Neural progenitor cell (in vitro differentiated cells): ENCODE measurements around the gene ANG.

Experiments
- EZH2 ChIP-seq: fragments of 200-600 bp; sonication (generic); IDR thresholded peaks from 2 replicates; pipeline ENCODE4 v1.6.1; 2017; ENCODE audit warnings: antibody characterized with exemption, mild to moderate bottlenecking, moderate library complexity
- EZH2phosphoT487 ChIP-seq: fragments of 200-600 bp; sonication (generic); IDR thresholded peaks from 2 replicates; pipeline ENCODE4 v1.6.1; 2017; ENCODE audit warnings: antibody characterized with exemption
- TF ChIP-seq, protein P1 (sequence below): fragments of 200-600 bp; sonication (generic); IDR thresholded peaks from 2 replicates; pipeline ENCODE4 v1.5.1; 2017; ENCODE audit warnings: antibody characterized with exemption, mild to moderate bottlenecking

- TF ChIP-seq, protein P1, sequence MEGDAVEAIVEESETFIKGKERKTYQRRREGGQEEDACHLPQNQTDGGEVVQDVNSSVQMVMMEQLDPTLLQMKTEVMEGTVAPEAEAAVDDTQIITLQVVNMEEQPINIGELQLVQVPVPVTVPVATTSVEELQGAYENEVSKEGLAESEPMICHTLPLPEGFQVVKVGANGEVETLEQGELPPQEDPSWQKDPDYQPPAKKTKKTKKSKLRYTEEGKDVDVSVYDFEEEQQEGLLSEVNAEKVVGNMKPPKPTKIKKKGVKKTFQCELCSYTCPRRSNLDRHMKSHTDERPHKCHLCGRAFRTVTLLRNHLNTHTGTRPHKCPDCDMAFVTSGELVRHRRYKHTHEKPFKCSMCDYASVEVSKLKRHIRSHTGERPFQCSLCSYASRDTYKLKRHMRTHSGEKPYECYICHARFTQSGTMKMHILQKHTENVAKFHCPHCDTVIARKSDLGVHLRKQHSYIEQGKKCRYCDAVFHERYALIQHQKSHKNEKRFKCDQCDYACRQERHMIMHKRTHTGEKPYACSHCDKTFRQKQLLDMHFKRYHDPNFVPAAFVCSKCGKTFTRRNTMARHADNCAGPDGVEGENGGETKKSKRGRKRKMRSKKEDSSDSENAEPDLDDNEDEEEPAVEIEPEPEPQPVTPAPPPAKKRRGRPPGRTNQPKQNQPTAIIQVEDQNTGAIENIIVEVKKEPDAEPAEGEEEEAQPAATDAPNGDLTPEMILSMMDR, result peak; percentile 88
- TF ChIP-seq EZH2 (no peak), EZH2phosphoT487 (no peak)
Measured at GRCh38 chr14:20697273-20698017, 8.9 kb downstream of the ANG start.
